Right cardiac atrium (tissue), 5 donors: ENCODE results near the gene DES. TPM values are rescaled to one million over a fixed set of nuclear protein-coding genes. Genes with fewer than 3 reads are reported as not detected.

Experiments used
- ATAC-seq, 2 donors: fragments of 200-7000 bp; cut with Tn5 transposase; one replicate each; pipeline versions ENCODE4 v1.8.0 to v1.9.1; 2020; ENCODE audit warnings: moderate library complexity in 2 of 2, mild to moderate bottlenecking in 1 of 2
- DNase-seq, 3 donors: peaks; one replicate each; pipeline ENCODE4 v3.0.0-alpha.2; 2020
- H3K27ac ChIP-seq: one replicate; pipeline ENCODE4 v1.5.1; 2013; ENCODE audit warnings: mild to moderate bottlenecking, low read length, control low read depth, moderate library complexity
- H3K27me3 ChIP-seq: one replicate; pipeline ENCODE4 v1.6.1; 2013; ENCODE audit not compliant: control insufficient read depth, insufficient read depth
- H3K4me1 ChIP-seq: one replicate; pipeline ENCODE4 v1.6.1; 2013; ENCODE audit warnings: low read length; ENCODE audit not compliant: control insufficient read depth, insufficient read depth
- H3K4me3 ChIP-seq: one replicate; pipeline ENCODE4 v1.5.1; 2013; ENCODE audit warnings: low read length, control low read depth
- H3K9me3 ChIP-seq: one replicate; pipeline ENCODE4 v1.6.1; 2013; ENCODE audit warnings: low read length; ENCODE audit not compliant: control insufficient read depth
- WGBS: extraction: QIAGEN DNeasy Blood & Tissue Kit; methylation state at CpG from one replicate; pipeline ENCODE4 v1.1.7; 2013; 5-methylcytosine and 5-hydroxymethylcytosine counted together
- intact Hi-C, 4 donors: fragments of 100-400 bp; cut with DNase I; formaldehyde crosslinking; loops; one replicate each; pipeline versions ENCODE4 v1.11.0 to v1.14.0; 2022 to 2023
- polyA plus RNA-seq: library from polyadenylated mRNA; stranded (reverse); fragments of 200-250 nt; gene quantifications from one replicate; pipeline ENCODE4 v1.2.3, GENCODE V29; 2013
- total RNA-seq, 4 donors: library from RNA; stranded (reverse); fragmentation: NEBNext Ultra II Directional; extraction: Animal tissue kit (Norgen Biotek cat#: 25700); gene quantifications; one replicate each; pipeline ENCODE4 v1.2.1, GENCODE V29; 2021
- donor health status: healthy with polysubstance abuse.
- donor health status: DM: no; HTN: yes; CAD: no.
- donor health status: DM: no; HTN: no; CAD: no.
- donor health status: DM: no; HTN: yes; CAD: no; lungs with severe emphysema.
- donor health status: DM: yes; HTN: yes; CAD: no.

The DES gene
- total and polyA plus RNA-seq, 5 donors = 6,970 to 10,932 (median 7,466) TPM

- ATAC-seq (peak in 1 of 2 donors; percentile 1), DNase-seq (no peak)
- H3K9me3 ChIP-seq = no peaks in the 10 kb centered on the region
- 91% methylated on average over 7 of the region's 7 CpGs for WGBS
- no peaks in the 10 kb centered on the region for H3K27me3 ChIP-seq
- intact Hi-C loops = no loop called here
- H3K4me3 ChIP-seq = no peak overlapping the region
- H3K27ac ChIP-seq = peak overlapping the region; percentile 57
- no peaks in the 10 kb centered on the region for H3K4me1 ChIP-seq
Measured at GRCh38 chr2:219429958-219430606, 11.9 kb downstream of the DES start.

GRCh38 chr2:219430633-219431615, 12.7 kb downstream of the DES start:
- intact Hi-C loops = no loop called here
- no peaks in the 10 kb centered on the region for H3K9me3 ChIP-seq
- peak overlapping the region; percentile 57 for H3K27ac ChIP-seq
- no peaks in the 10 kb centered on the region for H3K4me1 ChIP-seq
- WGBS = 41% methylated on average over 9 of the region's 9 CpGs
- no peaks in the 10 kb centered on the region for H3K27me3 ChIP-seq
- ATAC-seq (peak; percentile 66 to 80), DNase-seq (peak; percentile 62 to 85 (median 81))
- H3K4me3 ChIP-seq = no peak overlapping the region

- intact Hi-C loops = no loop called here
- peak overlapping the region; percentile 71 for H3K27ac ChIP-seq
- H3K4me3 ChIP-seq = no peak overlapping the region
- no peaks in the 10 kb centered on the region for H3K27me3 ChIP-seq
- no peaks in the 10 kb centered on the region for H3K9me3 ChIP-seq
- ATAC-seq = peak in 1 of 2 donors; percentile 22
- no peak for DNase-seq
- no peaks in the 10 kb centered on the region for H3K4me1 ChIP-seq
- 66% methylated on average over 16 of the region's 16 CpGs for WGBS
Measured at GRCh38 chr2:219433666-219434467, 15.7 kb downstream of the DES start.

- 19% methylated on average over 9 of the region's 9 CpGs for WGBS
- Histone ChIP-seq H3K27me3 (no peaks in the 10 kb centered on the region), H3K4me1 (no peaks in the 10 kb centered on the region), H3K4me3 (no peak overlapping the region), H3K27ac (peak overlapping the region; percentile 71), H3K9me3 (no peaks in the 10 kb centered on the region)
- intact Hi-C loops = no loop called here
- DNase-seq (no peak), ATAC-seq (no peak)
Measured at GRCh38 chr2:219434468-219434717, 16.2 kb downstream of the DES start.

- DNase-seq (peak in 1 of 3 donors; percentile 79), ATAC-seq (peak; percentile 20 to 25)
- intact Hi-C loops = no loop called here
Measured at GRCh38 chr2:219434718-219435525, 16.7 kb downstream of the DES start, which contains the start of gene SPEG. Gene SPEG, plus strand, starts transcription at chr2:219434843. Its CDS starts 135 bp downstream, at chr2:219434978.

GRCh38 chr2:219435701-219436100, 17.5 kb downstream of the DES start:
- intact Hi-C loops = no loop called here

More at GRCh38 chr2:219434718-219435525, 16.7 kb downstream of the DES start, which contains the start of gene SPEG:
- Histone ChIP-seq H3K4me1 (no peaks in the 10 kb centered on the region), H3K27ac (peak within 1 kb of the TSS; percentile 71), H3K4me3 (peak within 1 kb of the TSS; percentile 38), H3K27me3 (no peaks in the 10 kb centered on the region), H3K9me3 (no peaks in the 10 kb centered on the region)
- 7% methylated on average over 77 of the region's 77 CpGs for WGBS

GRCh38 chr2:219436491-219436890, 18.3 kb downstream of the DES start:
- no peaks in the 10 kb centered on the region for H3K27me3 ChIP-seq
- DNase-seq (no peak), ATAC-seq (no peak)
- H3K4me3 ChIP-seq = no peak overlapping the region
- H3K27ac ChIP-seq = peak overlapping the region; percentile 71
- no peaks in the 10 kb centered on the region for H3K4me1 ChIP-seq
- WGBS = 77% methylated on average over 5 of the region's 5 CpGs
- intact Hi-C loops = no loop called here
- no peaks in the 10 kb centered on the region for H3K9me3 ChIP-seq

More at GRCh38 chr2:219435701-219436100, 17.5 kb downstream of the DES start:
- Histone ChIP-seq H3K27ac (peak overlapping the region; percentile 71), H3K4me3 (peak overlapping the region; percentile 38), H3K27me3 (no peaks in the 10 kb centered on the region), H3K4me1 (no peaks in the 10 kb centered on the region), H3K9me3 (no peaks in the 10 kb centered on the region)
- ATAC-seq (no peak), DNase-seq (no peak)
- 80% methylated on average over 6 of the region's 6 CpGs for WGBS

- Histone ChIP-seq H3K27me3 (no peaks in the 10 kb centered on the region), H3K27ac (peak overlapping the region; percentile 3), H3K4me1 (no peaks in the 10 kb centered on the region), H3K9me3 (no peaks in the 10 kb centered on the region), H3K4me3 (no peak overlapping the region)
- DNase-seq (no peak), ATAC-seq (no peak)
- 62% methylated on average over 3 of the region's 3 CpGs for WGBS
- intact Hi-C loops = no loop called here
Measured at GRCh38 chr2:219437141-219437540, 19.0 kb downstream of the DES start.

GRCh38 chr2:219437690-219438206, 19.6 kb downstream of the DES start:
- no peak for ATAC-seq
- intact Hi-C loops = no loop called here
- Histone ChIP-seq H3K4me1 (no peaks in the 10 kb centered on the region), H3K9me3 (no peaks in the 10 kb centered on the region), H3K27ac (no peak overlapping the region), H3K27me3 (no peaks in the 10 kb centered on the region), H3K4me3 (no peak overlapping the region)
- WGBS = 50% methylated on average over 6 of the region's 6 CpGs
- DNase-seq = no peak

- H3K4me3 ChIP-seq = no peak overlapping the region
- no peaks in the 10 kb centered on the region for H3K4me1 ChIP-seq
- intact Hi-C loops = no loop called here
- DNase-seq (no peak), ATAC-seq (no peak)
- H3K9me3 ChIP-seq = no peaks in the 10 kb centered on the region
- WGBS = 83% methylated on average over 4 of the region's 4 CpGs
- H3K27me3 ChIP-seq = no peaks in the 10 kb centered on the region
- no peak overlapping the region for H3K27ac ChIP-seq
Measured at GRCh38 chr2:219438453-219438852, 20.3 kb downstream of the DES start.
